ENCODE results near the gene PRRG2. TPM values are rescaled to one million over a fixed set of nuclear protein-coding genes. Genes with fewer than 3 reads are reported as not detected.

PRRG2 gene
- total and polyA plus RNA-seq, 9 of the 15 experiments (the other 6 are each of a cell fraction or from before 2014, with no cell fraction given), result 0.06 to 1.1 (median 0.33) TPM

DNA sequence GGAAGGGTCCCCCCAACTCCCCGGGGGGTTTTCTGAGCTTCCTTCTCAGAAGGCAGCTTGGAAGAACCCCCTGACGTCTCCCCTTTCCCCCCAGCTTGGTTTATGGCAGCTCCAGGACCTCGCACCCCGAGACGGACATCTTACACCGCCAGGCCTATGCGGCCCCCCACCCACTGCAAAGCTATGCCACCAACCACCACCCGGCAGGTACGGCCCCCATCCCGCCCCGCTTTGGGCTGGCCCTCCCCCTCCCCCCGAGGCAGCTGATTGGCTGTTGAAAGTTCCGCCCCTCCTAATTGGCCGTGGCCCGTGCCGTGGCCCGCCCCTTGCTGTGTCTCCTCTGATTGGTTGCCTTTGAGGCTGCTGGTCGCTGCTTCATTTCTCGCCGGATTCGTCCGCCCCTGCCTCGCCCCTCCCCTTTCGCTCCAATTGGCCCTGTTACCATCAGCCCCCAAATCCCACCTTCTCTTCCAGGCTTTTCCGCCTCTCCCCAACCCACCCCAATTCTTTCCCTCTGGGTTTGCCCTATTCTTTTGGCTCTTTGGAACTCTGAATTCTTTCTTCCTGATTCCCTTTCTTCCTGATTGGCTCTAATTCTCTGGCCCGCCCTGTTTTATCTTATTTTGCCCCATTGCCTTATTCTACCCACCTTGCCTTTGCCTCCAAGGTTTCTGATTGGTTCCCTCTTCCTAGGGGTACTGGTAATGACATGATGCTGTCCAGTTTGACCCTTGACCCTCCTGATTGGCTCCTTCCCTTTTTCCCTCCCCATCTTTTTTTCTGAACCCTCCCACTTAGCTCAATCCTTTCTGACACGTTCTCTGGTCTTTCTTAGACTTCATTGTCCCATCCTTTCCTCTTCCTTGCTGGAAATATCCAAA lies 12.4 kb downstream of the PRRG2 start (continued):
- peak; percentile 42; the same call in 1 of the 2 replicates for TF ChIP-seq OTX1 (CRISPR knock-in tag; IDR thresholded peaks at IDR 0.05)
- TF ChIP-seq SMARCA5 (IDR thresholded peaks at IDR 0.05), result peak; percentile 63; the same call in 1 of the 2 replicates
- TF ChIP-seq TGIF2 (CRISPR knock-in tag; IDR thresholded peaks at IDR 0.05), result no peak
- TF ChIP-seq POLR2AphosphoS5 (IDR thresholded peaks at IDR 0.05; ENCODE audit: control insufficient read depth, insufficient read depth, low read depth, low read length), result 0 out of 2 replicates have a peak, but pooled peaks have one; percentile 19
- TF ChIP-seq CREB5 (CRISPR knock-in tag; IDR thresholded peaks at IDR 0.05), result no peak
- TF ChIP-seq, protein P1, sequence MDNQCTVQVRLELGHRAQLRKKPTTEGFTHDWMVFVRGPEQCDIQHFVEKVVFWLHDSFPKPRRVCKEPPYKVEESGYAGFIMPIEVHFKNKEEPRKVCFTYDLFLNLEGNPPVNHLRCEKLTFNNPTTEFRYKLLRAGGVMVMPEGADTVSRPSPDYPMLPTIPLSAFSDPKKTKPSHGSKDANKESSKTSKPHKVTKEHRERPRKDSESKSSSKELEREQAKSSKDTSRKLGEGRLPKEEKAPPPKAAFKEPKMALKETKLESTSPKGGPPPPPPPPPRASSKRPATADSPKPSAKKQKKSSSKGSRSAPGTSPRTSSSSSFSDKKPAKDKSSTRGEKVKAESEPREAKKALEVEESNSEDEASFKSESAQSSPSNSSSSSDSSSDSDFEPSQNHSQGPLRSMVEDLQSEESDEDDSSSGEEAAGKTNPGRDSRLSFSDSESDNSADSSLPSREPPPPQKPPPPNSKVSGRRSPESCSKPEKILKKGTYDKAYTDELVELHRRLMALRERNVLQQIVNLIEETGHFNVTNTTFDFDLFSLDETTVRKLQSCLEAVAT (IDR thresholded peaks at IDR 0.05), result peak in 1 of 2 experiments; percentile 58; a peak in 1 of 4 replicates
- no peak for TF ChIP-seq FOXA1 (IDR thresholded peaks at IDR 0.05; ENCODE audit: borderline replicate concordance)
- peak; percentile 58 for TF ChIP-seq CREM (IDR thresholded peaks at IDR 0.05; ENCODE audit: low read depth)
- TF ChIP-seq NCOR1 (IDR thresholded peaks at IDR 0.05), result peak; percentile 8; the same call in 1 of the 2 replicates
- TF ChIP-seq DACH1 (IDR thresholded peaks at IDR 0.05; ENCODE audit: partially characterized antibody), result no peak
- no peak for TF ChIP-seq STAG1 (CRISPR knock-in tag; IDR thresholded peaks at IDR 0.05; ENCODE audit: borderline replicate concordance)
- no peak for TF ChIP-seq ARNT (IDR thresholded peaks at IDR 0.05)
- peak; percentile 95 for TF ChIP-seq MBD2 (IDR thresholded peaks at IDR 0.05; ENCODE audit: borderline replicate concordance, low read depth)
- 0 out of 2 replicates have a peak, but pooled peaks have one; percentile 10 for TF ChIP-seq RAD51 (IDR thresholded peaks at IDR 0.05; ENCODE audit: borderline replicate concordance, low read depth)
- TF ChIP-seq, protein P2, sequence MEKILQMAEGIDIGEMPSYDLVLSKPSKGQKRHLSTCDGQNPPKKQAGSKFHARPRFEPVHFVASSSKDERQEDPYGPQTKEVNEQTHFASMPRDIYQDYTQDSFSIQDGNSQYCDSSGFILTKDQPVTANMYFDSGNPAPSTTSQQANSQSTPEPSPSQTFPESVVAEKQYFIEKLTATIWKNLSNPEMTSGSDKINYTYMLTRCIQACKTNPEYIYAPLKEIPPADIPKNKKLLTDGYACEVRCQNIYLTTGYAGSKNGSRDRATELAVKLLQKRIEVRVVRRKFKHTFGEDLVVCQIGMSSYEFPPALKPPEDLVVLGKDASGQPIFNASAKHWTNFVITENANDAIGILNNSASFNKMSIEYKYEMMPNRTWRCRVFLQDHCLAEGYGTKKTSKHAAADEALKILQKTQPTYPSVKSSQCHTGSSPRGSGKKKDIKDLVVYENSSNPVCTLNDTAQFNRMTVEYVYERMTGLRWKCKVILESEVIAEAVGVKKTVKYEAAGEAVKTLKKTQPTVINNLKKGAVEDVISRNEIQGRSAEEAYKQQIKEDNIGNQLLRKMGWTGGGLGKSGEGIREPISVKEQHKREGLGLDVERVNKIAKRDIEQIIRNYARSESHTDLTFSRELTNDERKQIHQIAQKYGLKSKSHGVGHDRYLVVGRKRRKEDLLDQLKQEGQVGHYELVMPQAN (IDR thresholded peaks at IDR 0.05; ENCODE audit: borderline replicate concordance), result peak; percentile 52; the same call in 1 of the 2 replicates
- TF ChIP-seq NCOA1 (IDR thresholded peaks at IDR 0.05; ENCODE audit: low read depth), result peak; percentile 53; the same call in 1 of the 2 replicates
- no peak for TF ChIP-seq ZNF184 (CRISPR knock-in tag; IDR thresholded peaks at IDR 0.05)
- no peak for TF ChIP-seq ZNF282 (CRISPR knock-in tag; IDR thresholded peaks at IDR 0.05)
- no peak for TF ChIP-seq PML (IDR thresholded peaks at IDR 0.05; ENCODE audit: low read length)
- TF ChIP-seq MTF1 (CRISPR knock-in tag; IDR thresholded peaks at IDR 0.05; ENCODE audit: borderline replicate concordance), result no peak
- peak; percentile 88 for TF ChIP-seq ASH1L (IDR thresholded peaks at IDR 0.05; ENCODE audit: borderline replicate concordance, low read depth, partially characterized antibody)
- TF ChIP-seq, protein P3, sequence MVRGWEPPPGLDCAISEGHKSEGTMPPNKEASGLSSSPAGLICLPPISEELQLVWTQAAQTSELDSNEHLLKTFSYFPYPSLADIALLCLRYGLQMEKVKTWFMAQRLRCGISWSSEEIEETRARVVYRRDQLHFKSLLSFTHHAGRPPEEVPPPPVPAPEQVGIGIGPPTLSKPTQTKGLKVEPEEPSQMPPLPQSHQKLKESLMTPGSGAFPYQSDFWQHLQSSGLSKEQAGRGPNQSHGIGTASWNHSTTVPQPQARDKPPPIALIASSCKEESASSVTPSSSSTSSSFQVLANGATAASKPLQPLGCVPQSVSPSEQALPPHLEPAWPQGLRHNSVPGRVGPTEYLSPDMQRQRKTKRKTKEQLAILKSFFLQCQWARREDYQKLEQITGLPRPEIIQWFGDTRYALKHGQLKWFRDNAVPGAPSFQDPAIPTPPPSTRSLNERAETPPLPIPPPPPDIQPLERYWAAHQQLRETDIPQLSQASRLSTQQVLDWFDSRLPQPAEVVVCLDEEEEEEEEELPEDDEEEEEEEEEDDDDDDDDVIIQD (CRISPR knock-in tag; IDR thresholded peaks at IDR 0.05), result no peak
- TF ChIP-seq BHLHE40 (IDR thresholded peaks at IDR 0.05; ENCODE audit: low read length), result peak; percentile 86
